Left ventricle myocardium inferior (tissue), 1 donor: ENCODE measurements around the gene C6orf52. TPM values are rescaled to one million over a fixed set of nuclear protein-coding genes. Genes with fewer than 3 reads are reported as not detected.

Experiments used
- DNase-seq: peaks from one replicate; pipeline ENCODE4 v3.0.0-alpha.2; 2020
- H3K27ac ChIP-seq: fragments of 200-600 bp; replicated peaks from 2 replicates; pipeline ENCODE4 v1.8.0; 2021
- H3K27me3 ChIP-seq: fragments of 200-600 bp; 2 replicates; pipeline ENCODE4 v1.8.0; 2021; ENCODE audit warnings: low read depth
- H3K36me3 ChIP-seq: fragments of 200-600 bp; 2 replicates; pipeline ENCODE4 v1.8.0; 2021
- H3K4me1 ChIP-seq: fragments of 200-600 bp; 2 replicates; pipeline ENCODE4 v1.8.0; 2021
- H3K4me3 ChIP-seq: fragments of 200-600 bp; 2 replicates; pipeline ENCODE4 v1.8.0; 2021; ENCODE audit warnings: mild to moderate bottlenecking, moderate library complexity
- H3K9me3 ChIP-seq: fragments of 200-600 bp; replicated peaks from 2 replicates; pipeline ENCODE4 v1.8.0; 2021
- intact Hi-C: fragments of 100-400 bp; cut with micrococcal nuclease; formaldehyde crosslinking; loops from one replicate; pipeline ENCODE4 v1.11.0; 2022
- total RNA-seq: library from RNA; stranded (reverse); fragmentation: NEBNext Ultra II Directional; extraction: Animal tissue kit (Norgen Biotek cat#: 25700); gene quantifications from one replicate; pipeline ENCODE4 v1.2.1, GENCODE V29; 2021
- TF ChIP-seq, protein P1 (sequence below): fragments of 200-600 bp; IDR thresholded peaks from 2 replicates; pipeline ENCODE4 v1.8.0; 2021; ENCODE audit warnings: antibody characterized with exemption, mild to moderate bottlenecking, borderline replicate concordance
- donor health status: DM: no; HTN: yes; CAD: no; lungs with severe emphysema.

C6orf52 gene
- total RNA-seq, 1 donor from 2014 or later: 1.5 TPM

DNA sequence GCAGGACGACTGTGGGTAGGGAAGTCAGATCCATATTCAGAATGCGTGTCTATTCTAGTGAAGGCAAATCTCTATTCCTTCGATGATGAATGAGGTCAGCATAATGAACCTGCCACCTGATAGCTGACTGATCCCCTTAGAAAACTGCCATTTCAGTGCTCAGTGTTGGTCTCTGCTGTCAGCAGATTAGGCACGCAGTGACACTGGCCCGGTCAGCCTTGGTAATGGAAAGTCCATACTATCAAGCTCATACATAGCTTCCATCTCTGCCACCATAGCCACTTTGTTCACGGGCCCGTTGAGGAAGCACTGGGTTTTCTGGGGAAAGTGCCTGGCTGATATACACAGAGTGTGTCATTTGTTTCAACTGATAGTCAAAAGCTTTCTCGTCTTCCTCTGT is 54.0 kb downstream of the C6orf52 start:
- intact Hi-C loops: no loop called here
- TF ChIP-seq, protein P1, sequence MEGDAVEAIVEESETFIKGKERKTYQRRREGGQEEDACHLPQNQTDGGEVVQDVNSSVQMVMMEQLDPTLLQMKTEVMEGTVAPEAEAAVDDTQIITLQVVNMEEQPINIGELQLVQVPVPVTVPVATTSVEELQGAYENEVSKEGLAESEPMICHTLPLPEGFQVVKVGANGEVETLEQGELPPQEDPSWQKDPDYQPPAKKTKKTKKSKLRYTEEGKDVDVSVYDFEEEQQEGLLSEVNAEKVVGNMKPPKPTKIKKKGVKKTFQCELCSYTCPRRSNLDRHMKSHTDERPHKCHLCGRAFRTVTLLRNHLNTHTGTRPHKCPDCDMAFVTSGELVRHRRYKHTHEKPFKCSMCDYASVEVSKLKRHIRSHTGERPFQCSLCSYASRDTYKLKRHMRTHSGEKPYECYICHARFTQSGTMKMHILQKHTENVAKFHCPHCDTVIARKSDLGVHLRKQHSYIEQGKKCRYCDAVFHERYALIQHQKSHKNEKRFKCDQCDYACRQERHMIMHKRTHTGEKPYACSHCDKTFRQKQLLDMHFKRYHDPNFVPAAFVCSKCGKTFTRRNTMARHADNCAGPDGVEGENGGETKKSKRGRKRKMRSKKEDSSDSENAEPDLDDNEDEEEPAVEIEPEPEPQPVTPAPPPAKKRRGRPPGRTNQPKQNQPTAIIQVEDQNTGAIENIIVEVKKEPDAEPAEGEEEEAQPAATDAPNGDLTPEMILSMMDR: no peak
- no peaks in the 10 kb centered on the region for H3K4me1 ChIP-seq

GRCh38 chr6:10633216-10633615 is 61.2 kb downstream of the C6orf52 start:
- no peaks in the 10 kb centered on the region for H3K27me3 ChIP-seq
- intact Hi-C loops: no loop called here
- no peaks in the 10 kb centered on the region for H3K4me1 ChIP-seq
- no peaks in the 10 kb centered on the region for H3K36me3 ChIP-seq
- TF ChIP-seq, protein P1: no peak
- no peak overlapping the region for H3K4me3 ChIP-seq
- DNase-seq: no peak
- no peaks in the 10 kb centered on the region for H3K9me3 ChIP-seq
- no peak overlapping the region for H3K27ac ChIP-seq

More for the DNA sequence above, 54.0 kb downstream of the C6orf52 start:
- H3K27ac ChIP-seq: no peak overlapping the region
- peaks cover 4% of the 10 kb centered on the region for H3K9me3 ChIP-seq
- H3K27me3 ChIP-seq: no peaks in the 10 kb centered on the region
- H3K4me3 ChIP-seq: no peak overlapping the region
- DNase-seq: no peak
- no peaks in the 10 kb centered on the region for H3K36me3 ChIP-seq

DNA sequence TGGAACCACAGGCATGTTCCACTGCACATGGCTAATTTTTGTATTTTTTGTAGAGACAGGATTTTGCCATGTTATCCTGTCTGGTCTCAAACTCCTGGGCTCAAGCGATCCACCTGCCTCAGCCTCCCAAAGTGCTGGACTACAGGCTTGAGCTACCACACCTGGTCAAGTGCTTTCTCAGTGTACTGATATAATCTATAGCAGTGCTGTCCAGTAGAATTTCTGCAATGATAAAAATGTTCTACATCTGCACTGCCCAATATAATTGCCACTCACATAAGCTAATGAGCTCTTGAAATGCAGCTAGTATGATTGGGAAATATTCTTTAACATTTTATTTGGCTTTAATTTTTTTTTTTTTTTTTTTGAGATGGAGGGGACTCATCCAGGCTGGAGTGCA is 64.2 kb downstream of the C6orf52 start:
- Histone ChIP-seq H3K36me3 (peaks cover 9% of the 10 kb centered on the region), H3K27ac (no peak overlapping the region), H3K4me3 (no peak overlapping the region), H3K27me3 (no peaks in the 10 kb centered on the region), H3K4me1 (peaks cover 4% of the 10 kb centered on the region), H3K9me3 (no peaks in the 10 kb centered on the region)
- TF ChIP-seq, protein P1: no peak
- no peak for DNase-seq
- intact Hi-C loops: no loop called here

- intact Hi-C loops: no loop called here
- DNase-seq: no peak
- Histone ChIP-seq H3K27me3 (no peaks in the 10 kb centered on the region), H3K4me1 (peaks cover 4% of the 10 kb centered on the region), H3K36me3 (peaks cover 17% of the 10 kb centered on the region), H3K27ac (no peak overlapping the region), H3K9me3 (no peaks in the 10 kb centered on the region), H3K4me3 (no peak overlapping the region)
- TF ChIP-seq, protein P1: no peak
Measured at GRCh38 chr6:10627800-10628199, 66.6 kb downstream of the C6orf52 start.

DNA sequence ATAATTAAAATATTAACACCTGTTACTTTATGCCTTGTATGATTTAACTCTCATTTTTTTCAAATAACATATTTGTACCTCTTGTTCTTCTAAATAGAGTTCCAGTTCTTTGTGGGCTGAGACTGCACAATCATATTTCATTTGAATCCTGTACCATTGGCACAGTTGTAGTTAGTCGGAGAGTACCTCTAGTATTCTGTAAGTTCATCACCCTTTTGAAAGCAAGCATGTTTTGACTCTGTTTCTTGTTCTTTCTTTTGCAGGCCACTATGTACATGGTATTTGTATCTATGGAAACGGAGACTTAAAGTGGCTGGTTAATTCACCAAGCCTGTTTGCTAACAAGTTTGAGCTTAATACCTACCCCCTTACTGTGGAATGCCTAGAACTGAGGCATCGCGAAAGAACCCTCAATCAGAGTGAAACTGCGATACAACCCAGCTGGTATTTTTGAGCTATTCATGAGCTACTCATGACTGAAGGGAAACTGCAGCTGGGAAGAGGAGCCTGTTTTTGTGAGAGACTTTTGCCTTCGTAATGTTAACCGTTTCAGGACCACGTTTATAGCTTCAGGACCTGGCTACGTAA is 68.2 kb downstream of the C6orf52 start:
- H3K4me1 ChIP-seq: peaks cover 12% of the 10 kb centered on the region
- no peak overlapping the region for H3K27ac ChIP-seq
- intact Hi-C loops: no loop called here
- DNase-seq: no peak
- H3K36me3 ChIP-seq: peaks cover 28% of the 10 kb centered on the region
- peaks cover 6% of the 10 kb centered on the region for H3K9me3 ChIP-seq
- no peaks in the 10 kb centered on the region for H3K27me3 ChIP-seq
- TF ChIP-seq, protein P1: no peak
- no peak overlapping the region for H3K4me3 ChIP-seq

GRCh38 chr6:10624836-10625235 is 69.6 kb downstream of the C6orf52 start:
- Histone ChIP-seq H3K4me3 (no peak overlapping the region), H3K36me3 (peaks cover 28% of the 10 kb centered on the region), H3K27ac (no peak overlapping the region), H3K27me3 (no peaks in the 10 kb centered on the region), H3K4me1 (peaks cover 25% of the 10 kb centered on the region), H3K9me3 (peaks cover 6% of the 10 kb centered on the region)
- no peak for DNase-seq
- intact Hi-C loops: no loop called here
- TF ChIP-seq, protein P1: no peak
